Right lobe of liver (tissue), 4 donors: Measurements from ENCODE around the gene SLC4A11.

Experiments
- POLR2A ChIP-seq: fragments of 450-650 bp; IDR thresholded peaks from one replicate; pipeline ENCODE4 v1.6.1; 2017; ENCODE audit warnings: antibody characterized with exemption, mild to moderate bottlenecking
- TF ChIP-seq, protein P1 (sequence below), 4 donors: fragments of 200-600 bp in 3 of 4; fragments of 450-650 bp in 1 of 4; IDR thresholded peaks; one replicate each; pipeline versions ENCODE4 v1.5.1 to v1.8.0; 2016 to 2022; ENCODE audit warnings: antibody characterized with exemption in 4 of 4, mild to moderate bottlenecking in 2 of 4
- donor health status: DM: no; HTN: no; CAD: no.
- donor health status: DM: no; HTN: no; CAD: no.
- donor health status: DM: no; HTN: yes; CAD: no.

DNA sequence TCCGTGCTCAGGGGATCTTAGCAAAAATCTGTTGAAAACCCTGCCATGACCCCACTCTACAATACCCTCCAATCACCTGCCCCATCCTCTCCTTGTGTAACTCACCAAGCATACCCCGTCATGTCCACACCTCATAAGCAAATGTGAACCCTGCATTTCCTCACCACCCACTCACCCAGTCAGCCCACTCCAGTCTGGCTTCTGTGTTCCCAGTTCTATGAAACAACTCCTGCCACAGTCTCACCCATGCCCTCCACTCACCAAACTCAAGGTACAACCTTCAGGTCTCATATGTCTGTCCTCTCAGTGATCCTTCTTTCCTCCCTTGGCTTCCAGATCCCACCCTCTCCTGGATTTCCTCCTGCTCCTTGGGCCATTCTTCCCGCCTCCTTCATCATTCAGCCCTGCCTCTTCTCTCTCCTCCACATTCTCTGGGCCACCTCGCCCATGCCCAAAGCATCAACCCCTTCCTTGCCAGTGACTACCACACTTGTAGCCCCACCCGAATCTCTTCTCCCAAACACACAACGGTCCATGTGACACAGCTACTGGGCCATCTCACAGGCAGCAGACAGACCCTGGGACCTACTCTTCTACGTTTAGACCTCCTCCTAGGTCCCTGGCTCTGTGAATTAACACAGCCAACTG is 43.3 kb downstream of the SLC4A11 start:
- TF ChIP-seq, protein P1, sequence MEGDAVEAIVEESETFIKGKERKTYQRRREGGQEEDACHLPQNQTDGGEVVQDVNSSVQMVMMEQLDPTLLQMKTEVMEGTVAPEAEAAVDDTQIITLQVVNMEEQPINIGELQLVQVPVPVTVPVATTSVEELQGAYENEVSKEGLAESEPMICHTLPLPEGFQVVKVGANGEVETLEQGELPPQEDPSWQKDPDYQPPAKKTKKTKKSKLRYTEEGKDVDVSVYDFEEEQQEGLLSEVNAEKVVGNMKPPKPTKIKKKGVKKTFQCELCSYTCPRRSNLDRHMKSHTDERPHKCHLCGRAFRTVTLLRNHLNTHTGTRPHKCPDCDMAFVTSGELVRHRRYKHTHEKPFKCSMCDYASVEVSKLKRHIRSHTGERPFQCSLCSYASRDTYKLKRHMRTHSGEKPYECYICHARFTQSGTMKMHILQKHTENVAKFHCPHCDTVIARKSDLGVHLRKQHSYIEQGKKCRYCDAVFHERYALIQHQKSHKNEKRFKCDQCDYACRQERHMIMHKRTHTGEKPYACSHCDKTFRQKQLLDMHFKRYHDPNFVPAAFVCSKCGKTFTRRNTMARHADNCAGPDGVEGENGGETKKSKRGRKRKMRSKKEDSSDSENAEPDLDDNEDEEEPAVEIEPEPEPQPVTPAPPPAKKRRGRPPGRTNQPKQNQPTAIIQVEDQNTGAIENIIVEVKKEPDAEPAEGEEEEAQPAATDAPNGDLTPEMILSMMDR (IDR thresholded peaks at IDR 0.05), result no peak
- TF ChIP-seq POLR2A, result no peak
